Stomach smooth muscle (tissue), 2 donors: ENCODE measurements around the gene RPS6KB2.

Experiments used
- H3K27ac ChIP-seq: one replicate; pipeline ENCODE4 v1.7.0; 2013; ENCODE audit warnings: mild to moderate bottlenecking, low read length, inconsistent platforms
- H3K27me3 ChIP-seq, 2 donors: one replicate each; pipeline ENCODE4 v1.7.0; 2013; ENCODE audit warnings: low read length in 2 of 2; ENCODE audit not compliant: insufficient read depth in 2 of 2, control insufficient read depth in 1 of 2
- H3K36me3 ChIP-seq, 2 donors: one replicate each; pipeline ENCODE4 v1.7.0; 2013; ENCODE audit warnings: low read length in 2 of 2; ENCODE audit not compliant: control insufficient read depth in 2 of 2, insufficient read depth in 2 of 2
- H3K4me1 ChIP-seq: one replicate; pipeline ENCODE4 v1.7.0; 2013; ENCODE audit warnings: low read length; ENCODE audit not compliant: control insufficient read depth, insufficient read depth
- H3K4me3 ChIP-seq, 2 donors: one replicate each; pipeline ENCODE4 v1.7.0; 2013; ENCODE audit warnings: low read length in 2 of 2
- H3K9ac ChIP-seq, 2 donors: one replicate each; pipeline ENCODE4 v1.7.0; 2013; ENCODE audit warnings: low read length in 2 of 2, mild to moderate bottlenecking in 1 of 2
- H3K9me3 ChIP-seq, 2 donors: one replicate each; pipeline ENCODE4 v1.7.0; 2013; ENCODE audit warnings: low read length in 2 of 2; ENCODE audit not compliant: control insufficient read depth in 2 of 2
- donor health status: healthy.
- donor health status: Pancreatic carcinoma.

RPS6KB2 gene

DNA sequence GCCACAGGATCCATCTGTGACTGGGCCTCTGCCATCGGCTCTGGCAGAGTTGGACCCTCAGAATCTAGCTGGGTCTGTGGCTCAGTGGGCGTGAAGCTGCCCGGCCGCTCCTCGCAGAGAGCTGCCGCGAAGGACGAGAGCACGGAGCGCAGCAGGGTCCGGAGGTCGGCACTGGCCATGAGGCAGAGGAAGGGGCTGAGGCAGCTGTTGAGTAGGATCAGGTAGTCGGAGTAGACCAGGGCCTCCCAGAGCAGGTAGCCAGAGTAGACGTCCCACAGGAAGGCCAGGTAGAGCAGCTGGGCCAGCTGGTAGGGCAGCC lies 23.3 kb downstream of the RPS6KB2 start:
- Histone ChIP-seq H3K4me3 (no peak overlapping the region), H3K36me3 (no peaks in the 10 kb centered on the region), H3K9ac (no peak overlapping the region), H3K27me3 (no peaks in the 10 kb centered on the region), H3K27ac (no peak overlapping the region), H3K9me3 (no peaks in the 10 kb centered on the region), H3K4me1 (no peaks in the 10 kb centered on the region)

DNA sequence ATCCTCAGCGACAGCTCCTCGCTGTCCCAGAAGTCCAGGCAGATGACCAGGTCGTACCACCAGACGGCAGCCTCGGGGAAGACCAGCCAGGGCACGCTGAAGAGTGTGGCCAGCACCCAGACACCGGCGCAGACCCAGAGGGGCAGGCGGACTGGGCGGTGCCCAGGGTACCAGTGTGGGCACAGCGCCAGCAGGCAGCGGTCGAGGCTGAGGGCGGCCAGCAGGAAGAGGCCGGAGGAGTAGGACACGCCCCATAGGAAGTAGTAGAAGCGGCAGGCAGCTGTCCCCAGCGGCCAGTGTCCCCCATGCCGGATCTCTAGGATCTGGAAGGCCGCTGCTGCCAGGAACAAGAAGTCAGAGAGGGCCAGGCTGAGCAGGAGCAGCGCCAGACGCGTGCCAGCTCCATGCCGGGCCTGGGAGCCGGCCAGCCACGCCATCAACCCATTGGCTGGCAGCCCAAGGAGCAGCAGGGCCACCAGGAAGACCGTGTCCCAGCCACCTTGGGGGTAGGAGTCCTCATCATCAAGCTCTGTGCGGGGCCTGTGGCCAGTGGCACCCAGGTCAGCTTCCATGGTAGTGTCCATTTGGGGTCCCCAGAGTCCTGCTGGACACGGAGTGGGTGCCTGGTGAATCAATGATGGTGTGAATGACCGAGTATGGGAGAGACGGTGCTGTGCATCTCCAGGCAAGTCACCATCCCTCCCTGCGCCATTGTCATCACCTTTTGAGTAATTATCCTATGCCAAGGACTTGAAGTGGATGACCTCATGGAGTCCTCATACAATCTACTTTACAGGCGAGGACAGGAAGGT lies 24.1 kb downstream of the RPS6KB2 start, which contains the start of gene GPR152:
Gene GPR152, minus strand, starts transcription at position 589 of the 812 bp plus-strand sequence. Its CDS starts 5 bp downstream, at position 584.
- Histone ChIP-seq H3K4me1 (no peaks in the 10 kb centered on the region), H3K27ac (no peak within 1 kb of the TSS), H3K36me3 (no peaks in the 10 kb centered on the region), H3K27me3 (no peaks in the 10 kb centered on the region), H3K9ac (no peak within 1 kb of the TSS), H3K4me3 (no peak within 1 kb of the TSS), H3K9me3 (no peaks in the 10 kb centered on the region)

DNA sequence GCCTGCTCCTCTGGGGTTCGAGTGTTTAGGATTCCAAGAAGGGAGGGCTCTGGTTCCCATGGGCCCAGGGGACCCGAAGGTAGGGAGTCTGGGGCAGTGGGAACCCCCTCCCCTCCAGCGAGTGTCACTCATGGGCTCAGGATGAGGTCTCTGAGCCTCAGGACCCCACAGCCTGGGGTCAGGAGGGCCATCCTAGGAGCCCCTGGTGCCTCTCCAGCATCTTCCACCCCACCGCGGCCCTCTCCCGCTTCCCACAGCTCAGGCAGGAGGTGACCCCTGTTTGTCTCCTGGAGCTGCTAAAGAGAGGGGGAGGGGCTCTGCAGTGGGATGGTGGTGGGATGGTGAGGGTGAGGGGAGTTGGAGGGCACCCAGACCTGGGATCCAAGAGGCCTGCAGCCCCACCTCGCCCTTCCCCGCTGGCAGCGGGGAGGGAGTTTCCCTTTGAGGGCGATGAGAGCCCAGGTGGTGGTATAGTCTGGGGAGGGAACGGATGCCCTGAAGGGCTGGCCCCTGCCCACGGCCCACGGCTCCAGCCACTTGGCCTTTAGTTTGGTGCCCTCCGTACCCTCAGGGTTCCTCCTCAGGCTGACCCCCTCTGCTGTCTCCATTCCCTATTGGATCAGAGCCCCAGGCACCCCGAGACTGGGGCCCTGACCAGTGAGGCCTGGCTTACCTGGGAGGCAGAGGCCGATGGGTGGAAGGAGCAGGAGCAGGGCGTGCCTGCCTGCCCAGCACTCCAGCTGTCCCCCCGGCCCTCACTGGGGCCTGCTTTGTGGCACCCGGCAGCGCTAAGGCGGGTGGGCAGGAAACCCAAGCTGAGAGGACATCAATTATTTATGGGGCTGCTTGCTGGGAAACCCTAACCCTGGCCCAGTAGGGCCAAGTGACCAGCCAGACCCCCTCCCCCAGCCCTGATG lies 25.8 kb downstream of the RPS6KB2 start:
- Histone ChIP-seq H3K36me3 (no peaks in the 10 kb centered on the region), H3K9ac (no peak overlapping the region), H3K9me3 (no peaks in the 10 kb centered on the region), H3K27ac (no peak overlapping the region), H3K4me3 (no peak overlapping the region), H3K27me3 (no peaks in the 10 kb centered on the region), H3K4me1 (no peaks in the 10 kb centered on the region)

DNA sequence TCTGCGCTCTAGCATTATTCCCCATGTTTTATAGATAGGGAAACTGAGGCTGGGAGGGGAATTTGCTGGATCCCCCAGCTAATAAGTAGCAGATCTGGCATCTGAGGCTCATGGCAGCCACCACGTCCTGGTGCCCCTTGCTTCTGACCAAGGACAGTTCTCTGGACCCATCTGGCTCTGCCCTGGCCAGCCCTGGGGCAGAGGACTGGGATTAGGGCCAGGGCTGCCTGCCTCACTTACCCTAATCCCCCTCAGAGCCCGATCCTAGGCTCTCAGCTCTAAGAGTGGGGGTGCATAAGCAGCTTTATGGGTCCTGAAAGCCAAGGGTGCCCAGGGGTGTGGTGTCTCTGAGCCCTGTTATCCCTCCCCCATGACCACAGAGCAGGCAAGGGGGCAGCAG lies 26.8 kb downstream of the RPS6KB2 start, which contains the start of gene CABP4:
Gene CABP4, plus strand, starts transcription at position 301 of the 400 bp plus-strand sequence. Its CDS starts 70 bp downstream, at position 371.
- Histone ChIP-seq H3K36me3 (no peaks in the 10 kb centered on the region), H3K9ac (no peak within 1 kb of the TSS), H3K9me3 (no peaks in the 10 kb centered on the region), H3K27ac (no peak within 1 kb of the TSS), H3K27me3 (no peaks in the 10 kb centered on the region), H3K4me3 (no peak within 1 kb of the TSS), H3K4me1 (no peaks in the 10 kb centered on the region)

DNA sequence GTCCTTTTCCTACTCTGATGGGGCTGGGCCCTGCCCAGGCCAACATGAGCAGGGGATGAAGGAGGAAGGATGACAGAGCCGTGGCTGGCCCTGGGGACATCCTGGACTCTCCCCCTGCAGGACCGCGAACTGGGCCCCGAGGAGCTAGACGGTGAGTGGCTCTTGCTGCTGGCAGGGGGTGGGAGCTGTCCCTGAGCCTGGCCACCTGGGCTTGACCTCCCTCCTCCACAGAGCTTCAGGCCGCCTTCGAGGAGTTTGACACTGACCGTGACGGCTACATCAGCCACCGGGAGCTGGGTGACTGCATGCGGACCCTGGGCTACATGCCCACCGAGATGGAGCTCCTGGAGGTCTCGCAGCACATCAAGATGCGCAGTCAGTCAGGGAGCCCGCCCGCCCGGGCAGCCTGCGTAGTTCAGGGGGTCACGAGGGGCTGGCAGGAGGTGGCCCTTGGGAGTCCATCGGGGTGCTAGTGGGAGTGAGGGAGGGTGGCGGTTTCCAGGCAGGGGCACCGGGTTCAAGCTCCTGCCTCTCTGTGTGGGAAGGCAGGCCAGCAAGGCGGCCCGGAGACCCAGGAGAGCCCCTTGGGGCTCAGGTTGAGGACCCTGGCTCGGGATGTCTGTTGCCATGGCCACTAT lies 27.9 kb downstream of the RPS6KB2 start:
- H3K9me3 ChIP-seq: no peaks in the 10 kb centered on the region
- no peaks in the 10 kb centered on the region for H3K36me3 ChIP-seq
- H3K4me3 ChIP-seq: no peak overlapping the region
- H3K9ac ChIP-seq: no peak overlapping the region
- H3K27ac ChIP-seq: no peak overlapping the region
- no peaks in the 10 kb centered on the region for H3K4me1 ChIP-seq
- H3K27me3 ChIP-seq: no peaks in the 10 kb centered on the region

DNA sequence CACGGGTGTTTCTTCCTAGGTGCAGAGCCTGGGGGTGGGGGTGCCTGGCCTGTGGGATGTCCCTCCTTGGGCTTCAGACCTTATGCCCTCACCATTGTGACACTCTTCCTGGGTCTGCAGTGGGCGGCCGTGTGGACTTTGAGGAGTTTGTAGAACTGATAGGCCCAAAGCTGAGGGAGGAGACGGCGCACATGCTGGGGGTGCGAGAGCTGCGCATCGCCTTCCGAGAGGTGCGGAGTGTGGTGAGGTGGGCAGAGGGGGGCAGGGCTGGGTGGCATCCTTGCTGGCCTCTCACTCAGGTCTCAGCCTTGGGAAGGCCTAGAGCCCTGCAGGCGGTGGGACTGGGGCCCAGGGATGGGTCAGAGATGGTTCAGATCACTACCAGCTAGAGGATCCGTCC lies 29.2 kb downstream of the RPS6KB2 start:
- Histone ChIP-seq H3K9me3 (no peaks in the 10 kb centered on the region), H3K27ac (no peak overlapping the region), H3K4me3 (no peak overlapping the region), H3K4me1 (no peaks in the 10 kb centered on the region), H3K27me3 (no peaks in the 10 kb centered on the region), H3K36me3 (no peaks in the 10 kb centered on the region), H3K9ac (no peak overlapping the region)

DNA sequence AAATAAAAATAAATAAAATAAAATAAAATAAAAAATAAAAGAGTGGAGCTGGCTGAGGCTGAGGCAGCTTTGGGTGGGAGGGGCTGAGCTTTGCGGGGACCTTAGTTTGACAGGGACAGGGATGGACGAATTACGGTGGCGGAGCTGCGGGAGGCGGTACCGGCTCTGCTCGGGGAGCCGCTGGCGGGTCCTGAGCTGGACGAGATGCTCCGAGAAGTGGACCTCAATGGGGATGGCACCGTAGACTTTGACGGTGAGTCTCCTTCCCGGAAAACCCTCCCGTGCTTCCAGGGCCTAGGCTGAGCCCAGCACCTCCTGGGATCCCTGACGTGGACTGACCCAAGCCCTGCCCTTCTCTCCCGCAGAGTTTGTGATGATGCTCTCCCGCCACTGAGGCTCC lies 30.0 kb downstream of the RPS6KB2 start:
- no peaks in the 10 kb centered on the region for H3K4me1 ChIP-seq
- no peak overlapping the region for H3K4me3 ChIP-seq
- H3K27me3 ChIP-seq: no peaks in the 10 kb centered on the region
- H3K27ac ChIP-seq: no peak overlapping the region
- H3K9me3 ChIP-seq: no peaks in the 10 kb centered on the region
- no peaks in the 10 kb centered on the region for H3K36me3 ChIP-seq
- no peak overlapping the region for H3K9ac ChIP-seq

DNA sequence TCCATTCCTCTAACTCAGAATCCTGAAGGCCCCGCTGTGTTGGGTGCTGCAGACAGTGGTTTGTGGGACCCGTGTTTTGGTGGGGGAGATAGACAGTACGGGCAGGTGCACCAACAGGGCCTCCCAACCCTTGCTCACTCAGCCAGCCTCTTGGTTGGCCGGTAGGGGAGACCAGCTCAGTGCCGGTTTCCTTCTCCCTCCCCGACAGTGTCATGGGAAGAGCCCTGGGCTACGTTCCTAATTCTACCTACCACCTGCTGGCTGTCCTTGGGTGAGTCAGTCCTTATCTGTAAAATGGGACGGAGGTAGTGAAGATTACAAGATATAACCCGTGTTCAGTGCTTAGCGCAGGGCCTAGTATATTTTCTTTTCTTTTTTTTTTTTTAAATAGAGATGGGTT lies 34.9 kb downstream of the RPS6KB2 start:
- H3K4me1 ChIP-seq: peaks cover 30% of the 10 kb centered on the region
- no peak overlapping the region for H3K27ac ChIP-seq
- H3K4me3 ChIP-seq: no peak overlapping the region
- H3K27me3 ChIP-seq: no peaks in the 10 kb centered on the region
- no peaks in the 10 kb centered on the region for H3K9me3 ChIP-seq
- no peak overlapping the region for H3K9ac ChIP-seq
- H3K36me3 ChIP-seq: no peaks in the 10 kb centered on the region

DNA sequence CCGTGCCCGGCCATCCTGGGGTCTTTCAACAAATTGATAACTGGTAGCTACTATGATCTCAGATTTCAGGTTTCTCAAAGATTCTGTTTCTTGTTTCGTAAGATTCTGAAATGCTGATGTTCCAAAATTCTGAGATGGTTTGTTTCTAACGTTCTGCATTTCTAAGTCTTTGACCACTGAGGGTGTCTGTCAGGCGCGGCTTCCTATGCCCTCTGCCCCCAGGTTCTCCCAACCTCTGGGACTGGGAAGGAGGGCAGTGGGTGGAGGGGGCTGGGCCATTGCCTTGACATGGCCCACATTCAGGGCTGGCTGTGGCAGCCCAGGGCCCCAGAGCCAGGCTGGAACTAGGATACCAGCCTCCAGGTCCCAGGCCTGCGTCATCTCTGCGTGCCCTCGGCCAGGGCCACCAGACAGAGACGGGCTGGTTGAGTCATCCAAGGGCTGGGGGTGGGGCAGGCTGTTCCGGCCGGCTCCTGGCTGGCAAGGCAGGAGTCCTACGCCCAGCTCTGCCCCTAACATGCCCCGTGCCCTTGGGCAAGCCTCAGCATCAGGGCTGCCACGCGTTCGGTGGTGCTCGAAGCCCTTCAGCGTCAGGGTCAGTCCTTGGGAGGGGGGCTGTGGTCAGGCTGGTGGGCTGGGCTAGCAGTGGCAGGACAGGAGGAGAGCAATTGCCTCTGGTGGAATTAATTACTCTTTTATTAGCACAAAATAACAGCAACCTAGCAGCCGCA lies 35.6 kb downstream of the RPS6KB2 start:
- Histone ChIP-seq H3K36me3 (no peaks in the 10 kb centered on the region), H3K9ac (peak overlapping the region; percentile 72 to 84), H3K27me3 (no peaks in the 10 kb centered on the region), H3K27ac (peak overlapping the region; percentile 90), H3K9me3 (no peaks in the 10 kb centered on the region), H3K4me3 (peak overlapping the region; percentile 77 to 79), H3K4me1 (peaks cover 35% of the 10 kb centered on the region)
